NCI-H1092 treated with DMSO at 0.1 percent for 48 hours (cell line): ENCODE measurements around the gene TMED8.
"Not testable (repeated sequence)": the region's sequence is repeated elsewhere in the genome, so short reads cannot be mapped to it uniquely, and the experiment has no call there.

ENCODE experiments used
- DNase-seq: peaks from one replicate; lab custom pipeline; 2025; lab: John Stamatoyannopoulos, UW

The TMED8 gene, protein sequence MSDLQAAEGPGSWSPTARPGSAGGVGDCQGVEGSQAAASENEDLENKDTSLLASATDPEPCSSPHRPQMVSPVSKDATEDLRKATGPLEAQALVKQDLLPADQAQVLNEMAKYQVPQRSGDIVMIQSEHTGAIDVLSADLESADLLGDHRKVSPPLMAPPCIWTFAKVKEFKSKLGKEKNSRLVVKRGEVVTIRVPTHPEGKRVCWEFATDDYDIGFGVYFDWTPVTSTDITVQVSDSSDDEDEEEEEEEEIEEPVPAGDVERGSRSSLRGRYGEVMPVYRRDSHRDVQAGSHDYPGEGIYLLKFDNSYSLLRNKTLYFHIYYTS

DNA sequence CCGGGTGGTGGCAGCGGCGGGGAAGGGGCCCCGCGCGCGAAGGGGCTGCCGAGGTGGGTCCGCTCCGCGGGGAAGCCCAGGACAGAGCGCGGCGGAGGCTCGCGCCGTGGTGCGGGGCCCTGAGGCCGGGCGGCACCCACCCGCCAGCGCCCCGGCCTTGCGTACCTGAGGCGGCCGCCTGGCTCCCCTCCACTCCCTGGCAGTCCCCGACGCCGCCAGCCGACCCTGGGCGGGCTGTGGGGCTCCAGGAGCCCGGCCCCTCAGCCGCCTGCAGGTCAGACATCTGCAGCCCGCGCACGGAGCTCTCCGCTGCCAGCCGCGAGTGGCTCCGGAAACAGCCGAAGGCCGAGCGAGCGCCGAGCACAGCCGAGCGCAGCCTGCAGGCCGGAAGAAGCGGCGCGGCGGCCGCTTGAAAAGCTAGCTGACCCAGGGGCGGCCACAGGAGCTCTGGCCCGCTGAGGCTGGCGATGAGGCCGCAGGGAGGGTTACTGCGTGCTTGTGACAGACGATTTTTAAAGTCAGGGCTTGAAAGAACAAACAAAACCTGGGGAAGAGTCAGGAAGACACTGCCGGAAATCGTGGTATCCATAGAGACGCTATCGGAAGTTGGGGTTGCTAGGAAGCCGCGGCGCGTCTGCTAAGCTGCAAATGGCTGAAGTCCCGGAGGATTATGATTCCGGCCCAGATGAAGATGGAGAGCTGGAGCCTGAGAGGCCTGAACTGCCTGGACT, at the start of gene TMED8, which contains the start of gene SAMD15:
TMED8 (minus strand) TSS at position 324 of the 731 bp plus-strand sequence; CDS start at position 283, 41 bp downstream.
SAMD15 (plus strand) TSS at position 609 of the 731 bp plus-strand sequence; CDS start at position 649, 40 bp downstream.
- peak; percentile 82 for DNase-seq

DNA sequence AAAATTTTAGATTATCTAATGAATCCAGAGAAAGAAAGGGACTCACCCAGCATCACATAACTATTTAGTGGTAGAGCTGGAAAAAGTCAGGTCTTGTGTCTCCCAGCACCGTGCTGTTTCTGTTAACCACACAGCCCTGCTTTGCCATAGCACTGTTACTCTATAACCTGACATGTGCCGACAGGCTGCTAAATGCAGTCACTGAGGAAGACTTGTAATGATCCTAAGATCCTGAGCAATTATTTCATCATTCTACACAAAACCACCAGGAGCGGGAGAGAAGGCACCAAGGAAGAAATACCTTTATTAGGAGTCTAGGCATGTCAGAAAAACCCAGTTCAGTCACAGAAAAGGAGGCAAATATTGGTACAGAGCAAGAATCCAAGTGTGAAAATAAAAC, 49.5 kb upstream of the TMED8 start:
- no peak for DNase-seq

DNA sequence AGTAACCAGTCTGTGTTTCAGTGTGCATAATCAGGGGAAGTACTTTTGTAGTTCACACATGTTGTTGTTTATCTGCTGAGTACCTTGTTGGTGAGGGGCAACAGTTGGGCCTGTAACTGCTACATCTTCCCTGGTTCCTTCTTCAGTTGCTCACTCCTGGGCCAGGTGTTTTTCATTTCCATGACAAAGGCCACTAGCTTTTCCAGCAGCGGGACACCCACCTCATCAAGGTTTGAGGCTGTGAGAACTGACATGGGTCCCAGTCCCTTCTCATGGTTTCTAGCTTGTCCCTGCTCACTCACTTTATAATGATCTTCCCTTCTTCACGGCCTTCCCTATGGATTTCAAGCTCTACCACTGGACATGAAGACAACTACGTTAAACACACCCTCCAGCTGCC, 48.0 kb upstream of the TMED8 start:
- DNase-seq, result no peak

DNA sequence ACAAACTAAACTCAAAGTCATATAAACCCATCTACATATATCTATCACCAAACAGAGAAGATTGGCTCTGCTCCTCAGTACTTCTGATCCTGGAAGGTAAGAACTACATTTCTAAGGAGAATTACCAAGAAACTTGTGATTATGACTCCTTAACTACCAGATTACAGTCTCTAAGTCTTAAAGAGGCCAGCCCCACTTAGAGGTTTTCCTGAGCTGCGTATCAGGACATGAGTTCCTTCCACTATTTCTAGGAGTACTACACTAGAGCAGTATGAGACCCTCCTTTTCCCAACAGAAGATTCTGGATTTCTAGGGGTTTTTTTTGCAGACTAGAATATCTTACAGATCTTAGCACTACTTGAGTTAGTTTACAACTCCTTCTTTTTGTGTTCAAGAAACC, 46.5 kb upstream of the TMED8 start, which contains the start of gene NOXRED1:
NOXRED1 (minus strand) TSS at position 101 of the 400 bp plus-strand sequence. CDS start 634 bp downstream, outside the sequence.
- DNase-seq, result no peak

DNA sequence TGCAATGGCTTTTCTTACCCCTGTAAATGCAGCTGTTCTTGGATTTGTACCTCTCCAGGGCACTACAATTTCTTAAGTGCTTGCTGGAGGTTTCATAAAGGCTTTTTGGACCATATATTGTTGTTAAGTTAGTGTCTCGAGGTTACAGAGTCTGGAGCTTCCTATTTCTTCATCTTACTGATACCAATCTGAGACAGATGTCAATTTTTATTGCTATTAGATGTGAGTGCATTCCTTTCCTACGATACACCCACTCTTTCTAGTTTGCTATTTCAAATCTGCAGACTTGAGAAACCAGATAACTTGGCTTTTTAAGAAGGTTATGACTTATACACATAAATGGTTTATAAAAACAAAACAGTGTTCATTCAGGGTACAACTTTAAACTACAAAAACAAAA, 44.3 kb upstream of the TMED8 start:
- DNase-seq, result no peak

DNA sequence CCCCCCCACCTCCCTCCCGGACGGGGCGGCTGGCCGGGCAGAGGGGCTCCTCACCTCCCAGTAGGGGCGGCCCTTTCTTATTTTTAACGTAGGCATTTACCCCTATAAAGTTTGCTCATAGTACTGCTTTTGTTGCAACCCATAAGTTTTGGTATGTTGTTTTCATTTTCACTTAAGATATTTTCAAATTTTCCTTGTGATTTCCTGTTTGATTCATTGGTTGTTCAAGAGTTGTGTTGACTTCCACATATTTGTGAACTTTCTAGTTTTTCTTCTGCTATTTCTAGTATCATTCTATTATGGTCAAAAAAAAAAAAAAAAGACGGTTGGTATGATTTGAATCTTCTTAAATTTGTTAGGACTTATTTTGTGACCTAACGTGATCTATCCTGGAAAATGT, 39.9 kb upstream of the TMED8 start:
- DNase-seq, result no peak

DNA sequence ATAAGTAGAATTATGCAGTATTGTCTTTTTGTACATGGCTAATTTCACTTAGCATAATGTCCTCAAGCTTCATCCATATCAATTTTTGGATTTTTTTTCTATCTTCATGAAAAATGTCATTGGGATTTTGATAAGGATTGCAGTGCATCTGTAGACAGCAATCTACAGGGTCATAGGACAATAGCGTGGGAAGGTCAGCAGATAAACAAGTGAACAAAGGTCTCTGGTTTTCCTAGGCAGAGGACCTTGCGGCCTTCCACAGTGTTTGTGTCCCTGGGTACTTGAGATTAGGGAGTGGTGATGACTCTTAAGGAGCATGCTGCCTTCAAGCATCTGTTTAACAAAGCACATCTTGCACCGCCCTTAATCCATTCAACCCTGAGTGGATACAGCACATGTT, 39.2 kb upstream of the TMED8 start:
- not testable (repeated sequence) for DNase-seq

DNA sequence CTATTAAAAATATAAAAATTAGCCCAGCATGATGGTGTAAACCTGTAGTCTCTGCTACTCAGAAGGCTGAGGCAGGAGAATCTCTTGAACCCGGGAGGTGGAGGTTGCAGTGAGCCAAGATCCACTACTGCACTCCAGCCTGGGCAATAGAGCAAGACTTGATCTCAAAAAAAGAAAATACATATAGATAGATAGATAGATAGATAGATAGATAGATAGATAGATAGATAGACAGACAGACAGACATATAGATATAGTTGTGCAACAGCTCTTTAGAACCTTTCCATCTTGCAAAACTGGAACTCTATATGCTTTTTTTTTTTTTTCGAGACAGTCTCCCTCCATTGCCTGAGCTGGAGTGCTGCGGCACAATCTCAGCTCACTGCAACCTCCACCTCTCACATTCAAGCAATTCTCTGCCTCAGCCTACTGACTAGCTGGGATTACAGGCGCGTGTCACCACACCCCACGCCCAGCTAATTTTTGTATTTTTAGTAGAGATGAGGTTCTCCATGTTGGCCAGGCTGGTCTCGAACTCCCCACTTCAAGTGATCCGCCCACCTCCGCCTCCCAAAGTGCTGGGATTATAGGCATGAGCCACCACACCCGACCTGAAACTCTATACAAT, 38.6 kb upstream of the TMED8 start:
- DNase-seq, result not testable (repeated sequence)

DNA sequence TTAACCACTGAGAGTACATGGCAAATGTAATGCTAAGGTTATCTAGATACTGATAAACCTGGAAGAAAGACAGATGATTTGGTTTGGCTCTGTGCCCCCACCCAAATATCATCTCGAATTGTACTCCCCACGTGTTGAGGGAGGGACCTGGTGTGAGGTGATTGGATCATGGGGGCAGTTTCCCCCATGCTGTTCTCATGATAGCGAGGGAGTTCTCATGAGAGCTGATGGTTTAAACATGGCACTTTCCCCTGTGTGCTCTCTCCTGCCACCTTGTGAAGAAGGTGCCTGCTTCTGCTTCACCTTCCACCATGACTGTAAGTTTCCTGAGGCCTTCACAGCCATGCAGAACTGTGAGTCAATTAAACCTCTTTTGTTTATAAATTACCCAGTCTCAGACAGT, 32.2 kb upstream of the TMED8 start:
- peak; percentile 2 for DNase-seq

DNA sequence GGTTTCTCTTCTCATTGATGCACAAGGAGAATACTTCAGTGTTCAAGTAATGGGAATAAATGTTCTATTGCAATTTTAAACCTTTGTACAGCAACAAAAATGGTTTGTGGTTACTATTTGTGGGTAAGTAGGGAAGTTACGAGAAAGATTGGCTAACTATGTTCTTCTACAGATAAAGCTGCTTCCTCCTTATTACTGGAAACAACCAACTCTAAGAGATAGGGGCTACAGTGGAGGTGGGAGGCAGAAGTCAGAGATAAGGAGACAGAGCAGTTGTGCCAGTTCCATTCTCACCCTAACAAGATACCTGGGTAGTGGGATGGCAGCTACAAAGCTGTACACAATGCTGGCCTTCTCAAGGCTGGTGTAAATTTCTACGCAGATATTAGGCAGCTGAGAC, 30.3 kb upstream of the TMED8 start:
- no peak for DNase-seq

DNA sequence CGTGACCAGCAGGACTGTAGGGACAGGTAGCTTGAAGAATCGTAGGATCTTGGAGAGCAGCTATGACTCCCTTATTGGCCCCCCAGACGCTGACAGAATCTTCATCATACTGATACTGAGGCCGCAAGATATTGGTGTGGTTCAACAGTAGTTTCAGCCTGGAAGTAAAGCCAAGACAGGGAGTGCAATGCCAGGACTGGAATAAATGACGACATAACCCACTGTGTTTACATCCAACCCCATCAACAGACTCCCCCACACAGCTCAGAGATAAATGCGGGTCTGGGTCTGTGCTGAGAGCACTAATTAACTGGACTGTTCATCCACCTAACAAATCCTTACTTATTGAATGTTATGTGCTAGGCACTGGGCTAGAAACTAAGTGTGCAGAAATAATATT, 29.8 kb upstream of the TMED8 start:
- no peak for DNase-seq

DNA sequence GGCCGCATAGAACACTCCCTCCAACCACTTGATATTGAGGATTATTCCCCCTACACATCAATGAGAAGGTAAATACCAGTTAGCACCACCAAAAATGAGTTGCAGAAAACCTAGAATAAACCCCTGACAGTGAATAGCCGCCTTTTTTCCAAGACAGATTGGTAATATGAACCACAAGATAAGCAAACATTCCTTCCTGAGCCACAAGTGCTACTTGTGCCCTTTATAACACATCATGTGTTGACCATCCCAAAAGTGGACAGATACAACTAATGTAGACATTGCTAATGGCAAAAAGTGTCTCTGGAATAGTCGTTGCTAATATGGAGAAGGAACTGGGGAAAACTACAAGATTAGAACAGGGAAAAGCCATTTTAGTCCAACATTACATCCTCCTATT, 29.2 kb upstream of the TMED8 start:
- DNase-seq, result no peak

DNA sequence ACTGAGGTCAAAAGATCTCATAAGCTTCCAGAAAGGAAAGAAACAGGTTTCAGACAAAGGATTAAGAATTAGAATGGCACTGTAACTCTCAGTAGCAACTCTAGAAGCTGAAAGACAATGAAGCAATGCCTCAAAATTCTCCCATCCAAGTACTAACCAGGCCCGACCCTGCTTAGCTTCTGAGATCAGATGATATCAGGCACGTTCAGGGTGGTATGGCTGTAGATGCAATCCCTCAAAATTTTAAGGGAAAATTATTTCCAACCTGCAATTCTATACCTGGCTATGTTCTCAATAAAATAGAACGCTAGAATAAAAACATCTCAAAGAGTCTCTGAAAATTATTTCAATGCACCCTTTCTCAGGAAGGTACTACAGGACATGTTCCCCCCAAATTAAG, 26.9 kb upstream of the TMED8 start:
- no peak for DNase-seq

DNA sequence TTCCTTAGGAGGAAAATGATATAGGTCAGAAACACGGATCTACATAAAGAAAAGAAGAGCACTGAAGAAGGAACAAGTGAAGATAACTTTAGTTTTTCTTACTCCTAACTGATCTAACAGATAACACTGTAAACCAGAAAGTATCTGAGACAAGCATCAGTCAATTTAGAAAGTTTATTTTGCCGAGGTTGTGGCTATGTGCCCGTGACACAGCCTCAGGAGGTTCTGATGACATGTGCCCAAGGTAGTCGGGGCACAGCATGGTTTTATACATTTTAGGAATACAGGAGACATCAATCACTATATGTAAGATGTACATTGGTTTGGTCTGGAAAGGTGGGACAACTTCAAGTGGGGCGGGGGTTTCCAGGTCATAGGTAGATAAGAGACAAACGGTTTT, 23.3 kb upstream of the TMED8 start:
- DNase-seq, result no peak

DNA sequence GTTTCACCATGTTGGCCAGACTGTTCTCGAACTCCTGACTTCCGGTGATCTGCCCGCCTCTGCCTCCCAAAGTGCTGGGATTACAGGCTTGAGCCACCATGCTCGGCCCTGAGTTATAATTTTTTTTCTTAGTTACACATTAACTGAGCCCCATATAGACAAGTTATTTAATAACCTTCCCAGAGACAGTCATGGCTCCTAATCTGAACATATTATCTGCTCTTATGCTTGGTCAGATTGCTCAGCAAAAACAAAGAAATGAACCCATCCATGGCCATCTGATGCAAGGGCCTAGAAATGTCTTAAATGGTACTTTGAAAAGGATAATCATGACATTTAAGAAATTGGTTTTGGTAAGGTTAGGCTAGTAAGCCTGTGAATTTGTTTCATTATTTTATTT, 13.3 kb upstream of the TMED8 start:
- DNase-seq, result no peak

DNA sequence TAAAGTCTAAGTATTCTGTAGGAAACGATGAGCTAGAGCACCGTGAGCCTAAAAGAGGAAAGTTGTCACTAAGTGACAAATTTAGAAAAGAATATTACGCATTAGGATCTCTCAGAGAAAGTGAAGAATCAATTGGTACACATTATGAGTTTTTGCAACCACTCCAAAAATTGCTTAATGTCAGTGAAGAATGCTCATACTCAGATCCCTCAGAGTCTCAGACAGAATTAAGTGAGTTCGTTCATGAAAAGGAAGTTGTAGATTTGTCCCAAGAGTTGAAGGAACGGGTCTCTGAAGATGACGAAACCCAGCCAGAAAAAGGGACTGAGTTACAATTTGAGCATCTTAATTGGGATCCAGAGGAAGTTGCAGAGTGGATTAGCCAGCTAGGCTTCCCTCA, 1.8 kb upstream of the TMED8 start:
- DNase-seq, result no peak

DNA sequence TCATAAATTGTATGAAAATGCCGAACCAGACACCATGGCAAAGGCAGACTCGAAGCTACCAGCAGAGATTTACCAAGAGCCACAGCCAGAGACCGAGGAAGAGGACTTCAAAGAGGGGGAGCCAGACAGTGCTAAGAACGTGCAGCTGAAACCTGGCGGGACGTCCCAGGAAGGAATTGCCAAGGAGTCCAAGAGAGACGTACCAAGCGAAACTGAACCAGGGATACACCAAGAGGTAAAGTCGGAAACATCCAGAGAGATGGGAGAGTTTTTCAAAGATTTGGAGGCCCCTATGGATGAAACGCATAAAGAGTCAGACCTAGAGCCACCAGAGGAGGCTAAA, 579 bp upstream of the TMED8 start:
- no peak for DNase-seq

DNA sequence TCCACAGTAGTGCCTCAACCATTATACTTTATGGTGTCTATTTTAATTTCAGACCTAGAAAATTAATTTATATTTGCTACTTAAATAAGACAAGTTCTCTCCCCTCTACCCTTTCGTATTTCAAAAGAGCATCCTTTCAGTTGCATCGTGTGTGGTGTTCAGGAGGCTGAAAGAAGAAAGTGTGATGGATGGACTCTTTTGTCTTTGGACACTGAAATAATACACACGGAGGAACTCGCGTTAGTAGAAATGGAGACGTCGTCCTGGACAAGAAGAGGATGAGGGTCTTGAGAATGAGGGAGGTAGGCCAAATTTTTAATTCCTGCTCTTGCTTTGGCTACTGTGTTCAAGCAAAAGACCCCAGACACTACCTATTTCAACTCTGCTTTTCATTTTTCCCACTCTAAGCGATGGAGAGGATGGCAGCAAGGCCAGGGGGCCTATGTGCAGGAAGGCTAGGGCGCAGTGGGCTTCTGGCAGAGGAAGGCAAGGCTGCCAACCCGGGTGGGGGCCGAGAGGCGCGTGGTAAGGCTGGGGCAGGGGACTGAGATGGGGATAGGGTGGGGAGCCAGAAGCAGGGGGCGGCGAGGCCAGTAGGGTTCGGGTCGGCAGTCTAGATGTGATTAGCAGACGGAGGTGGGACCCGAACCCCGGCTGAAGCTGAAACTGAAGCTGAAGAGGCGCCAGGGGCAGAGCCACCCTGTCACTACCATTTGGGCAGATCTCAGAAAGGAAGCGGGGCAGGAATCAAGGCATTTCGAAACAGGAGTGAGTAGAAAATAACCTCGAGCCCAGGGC, 722 bp downstream of the TMED8 start:
- peak; percentile 37 for DNase-seq

DNA sequence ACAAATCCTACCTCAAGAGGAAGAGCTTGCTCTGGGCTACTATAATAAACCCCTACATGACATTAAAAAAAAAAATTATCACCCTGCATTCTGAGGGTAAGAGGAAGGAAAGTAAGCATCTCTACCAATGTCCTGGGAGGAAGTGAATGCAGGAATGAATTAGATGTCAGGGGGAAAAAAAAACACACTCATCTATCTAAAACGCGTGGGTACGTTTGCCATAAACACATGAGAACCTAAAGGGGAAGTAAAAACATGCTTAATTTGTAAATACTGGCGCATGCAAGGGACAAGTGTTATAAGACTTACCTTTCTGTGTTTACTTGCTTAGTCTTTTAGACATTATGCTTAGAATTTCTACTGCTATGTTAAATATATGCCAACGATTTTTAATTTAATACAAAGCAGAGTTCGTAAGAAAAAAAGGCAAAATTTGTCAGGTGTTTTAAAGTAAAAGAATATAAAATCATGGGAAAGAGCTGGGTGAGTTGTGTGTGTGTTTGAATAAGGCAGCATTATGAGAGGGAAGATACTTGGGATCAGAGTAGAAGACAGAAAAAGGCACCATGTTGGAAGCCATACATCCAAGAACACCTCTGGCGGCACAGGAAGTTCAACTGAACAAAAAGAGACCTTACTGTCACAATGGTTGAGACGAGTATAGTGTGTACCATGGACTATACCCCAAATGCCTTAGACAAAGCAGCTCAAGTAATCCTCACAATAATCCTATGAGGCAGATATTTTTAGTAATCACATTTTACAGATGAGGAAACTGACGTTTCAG, 1.5 kb downstream of the TMED8 start:
- no peak for DNase-seq

DNA sequence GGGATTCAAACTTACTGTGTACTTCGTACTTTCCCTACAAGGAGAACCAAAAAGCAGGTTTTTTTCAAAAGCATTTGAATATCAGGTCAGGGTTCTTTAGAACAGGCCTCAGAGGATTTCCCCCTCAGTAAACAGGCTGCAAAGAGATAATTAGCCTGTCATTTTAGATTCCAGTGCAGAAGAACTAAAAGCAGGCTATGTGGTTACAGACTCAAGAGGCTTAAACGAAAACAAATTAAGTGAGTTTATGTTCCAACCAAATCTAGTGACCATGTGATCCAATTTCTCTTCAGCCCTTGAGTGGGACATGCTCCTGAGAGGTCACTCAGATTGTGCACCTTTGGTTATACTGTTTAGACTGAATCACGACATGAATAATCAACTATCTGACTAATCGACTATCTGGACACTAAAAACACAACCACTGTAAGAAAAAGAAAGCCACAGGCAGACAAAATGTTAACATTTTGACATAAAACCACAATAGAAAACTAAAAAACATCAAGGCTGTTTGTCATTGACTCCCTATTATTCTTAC, 4.5 kb downstream of the TMED8 start:
- no peak for DNase-seq

DNA sequence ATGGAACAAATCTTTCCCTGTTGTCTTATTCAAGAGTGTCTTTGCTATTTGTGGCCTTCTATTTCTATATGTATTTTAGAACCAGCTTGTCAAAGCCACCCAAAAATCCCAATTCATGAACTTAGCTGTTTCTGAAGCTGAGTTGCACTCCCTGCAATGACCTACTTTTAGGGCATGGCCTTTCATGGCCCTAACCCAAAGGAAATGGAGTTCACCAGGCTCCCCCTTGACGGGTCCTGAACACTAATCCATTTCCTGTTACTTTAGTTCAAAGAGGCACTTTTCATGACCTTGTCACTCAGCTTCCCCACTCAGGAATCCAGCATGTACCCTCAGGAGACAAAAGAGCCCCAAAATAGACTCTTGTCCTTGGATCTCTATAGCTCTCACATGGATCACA, 7.6 kb downstream of the TMED8 start:
- DNase-seq, result no peak
